GM12891 (cell line): ENCODE data around the gene KCNA4.

Source experiments
- POLR2A ChIP-seq: IDR thresholded peaks from 2 replicates; pipeline ENCODE4 v1.6.1; 2011; ENCODE audit warnings: low read depth, low read length, control low read depth
- POLR2AphosphoS5 ChIP-seq: IDR thresholded peaks from 2 replicates; pipeline ENCODE4 v1.6.1; 2011; ENCODE audit warnings: low read depth, low read length, control low read depth
- TAF1 ChIP-seq: IDR thresholded peaks from 2 replicates; pipeline ENCODE4 v1.6.1; 2011; ENCODE audit warnings: low read depth, low read length, control low read depth

GRCh38 chr11:30017445-30017895 lies 640 bp upstream of the KCNA4 start:
- TF ChIP-seq POLR2AphosphoS5: no peak
- TF ChIP-seq POLR2A: no peak
- TF ChIP-seq TAF1: no peak
